Activated effector memory CD4-positive, alpha-beta T cell treated with Interleukin-2 at 50 U/mL for 16 hours (primary cell): ENCODE results near the gene SEMA3G.

ENCODE experiments used
- DNase-seq: peaks from one replicate; pipeline ENCODE4 v3.0.0-alpha.2; 2020

Gene SEMA3G

DNA sequence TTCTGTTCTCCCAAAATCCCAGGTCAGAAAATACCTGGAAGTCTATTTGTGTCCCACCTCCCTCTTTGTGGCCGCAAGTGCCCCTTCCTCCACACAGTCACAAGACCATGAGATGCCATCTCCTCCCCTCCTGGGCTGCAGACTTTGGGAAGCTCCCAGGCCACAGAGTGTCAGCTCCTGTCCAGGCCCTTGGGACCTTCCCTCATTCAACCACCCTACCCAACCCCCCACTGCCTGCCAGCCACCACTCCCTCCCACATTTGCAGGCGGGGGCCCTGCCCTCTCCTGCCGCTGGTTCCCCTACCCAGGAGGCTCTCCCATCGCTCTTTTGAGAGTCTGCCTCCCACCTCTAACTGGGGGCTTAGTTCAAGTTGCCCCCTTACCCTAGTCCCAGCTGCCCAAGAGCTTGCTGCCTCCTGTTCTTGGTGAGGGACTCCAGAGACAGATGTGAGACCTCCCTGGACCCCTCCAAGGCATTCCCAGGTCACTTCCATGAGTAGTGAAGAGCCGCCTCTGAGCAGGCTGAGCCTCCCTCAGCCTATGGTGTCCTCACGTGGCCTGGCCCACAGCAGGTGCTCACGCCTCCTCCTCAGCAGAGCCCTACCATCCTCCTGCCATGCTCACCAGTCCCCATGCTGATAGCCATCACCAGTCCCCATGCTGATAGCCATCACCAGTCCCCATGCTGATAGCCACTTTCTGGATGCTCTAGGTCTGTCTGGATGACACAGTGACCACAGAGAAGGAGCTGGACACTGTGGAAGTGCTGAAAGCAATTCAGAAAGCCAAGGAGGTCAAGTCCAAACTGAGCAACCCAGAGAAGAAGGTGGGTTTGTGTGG, 34.4 kb upstream of the SEMA3G start:
- DNase-seq = no peak

- DNase-seq = no peak
Observed at GRCh38 chr3:52477796-52478095, 32.8 kb upstream of the SEMA3G start.

GRCh38 chr3:52477076-52477795, 32.3 kb upstream of the SEMA3G start:
- no peak for DNase-seq

- DNase-seq = no peak
Observed at GRCh38 chr3:52473026-52473425, 28.1 kb upstream of the SEMA3G start.

DNA sequence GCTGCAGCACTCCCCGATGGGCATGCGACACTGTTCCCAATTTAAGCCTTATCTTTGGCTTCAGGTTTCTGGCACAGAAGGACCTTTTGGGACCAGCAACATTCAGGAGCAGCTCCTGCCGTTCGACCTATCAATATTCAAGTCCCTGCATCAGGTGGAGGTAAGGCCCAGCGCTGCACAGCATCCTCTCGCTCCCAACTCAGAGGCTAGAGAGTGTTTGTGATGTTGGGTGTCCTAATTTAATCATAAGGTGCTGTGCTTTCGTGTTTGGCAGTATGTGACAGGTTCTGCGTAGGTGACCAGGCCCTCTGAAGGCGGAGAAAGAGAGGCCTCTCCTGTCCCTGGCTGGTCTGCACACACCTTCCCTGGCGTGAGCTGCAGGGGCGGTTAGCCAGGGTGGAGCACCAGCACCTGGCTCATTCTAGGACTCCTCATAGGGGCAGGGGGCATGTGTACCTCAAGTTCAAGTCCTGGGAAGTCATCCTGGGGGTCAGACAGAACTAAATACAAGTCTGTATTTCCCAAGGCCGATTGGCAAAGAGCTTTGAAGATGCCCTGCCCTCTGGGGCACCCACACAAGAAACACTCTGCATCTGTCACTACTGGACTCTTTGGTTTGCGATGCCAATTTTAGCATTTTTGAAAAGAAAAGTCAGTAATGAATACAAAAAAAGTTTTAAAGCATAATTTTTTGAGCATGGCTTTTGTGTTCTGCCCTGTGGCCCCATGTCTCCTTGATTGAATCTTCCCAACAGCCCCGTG, 27.5 kb upstream of the SEMA3G start:
- DNase-seq = no peak

DNA sequence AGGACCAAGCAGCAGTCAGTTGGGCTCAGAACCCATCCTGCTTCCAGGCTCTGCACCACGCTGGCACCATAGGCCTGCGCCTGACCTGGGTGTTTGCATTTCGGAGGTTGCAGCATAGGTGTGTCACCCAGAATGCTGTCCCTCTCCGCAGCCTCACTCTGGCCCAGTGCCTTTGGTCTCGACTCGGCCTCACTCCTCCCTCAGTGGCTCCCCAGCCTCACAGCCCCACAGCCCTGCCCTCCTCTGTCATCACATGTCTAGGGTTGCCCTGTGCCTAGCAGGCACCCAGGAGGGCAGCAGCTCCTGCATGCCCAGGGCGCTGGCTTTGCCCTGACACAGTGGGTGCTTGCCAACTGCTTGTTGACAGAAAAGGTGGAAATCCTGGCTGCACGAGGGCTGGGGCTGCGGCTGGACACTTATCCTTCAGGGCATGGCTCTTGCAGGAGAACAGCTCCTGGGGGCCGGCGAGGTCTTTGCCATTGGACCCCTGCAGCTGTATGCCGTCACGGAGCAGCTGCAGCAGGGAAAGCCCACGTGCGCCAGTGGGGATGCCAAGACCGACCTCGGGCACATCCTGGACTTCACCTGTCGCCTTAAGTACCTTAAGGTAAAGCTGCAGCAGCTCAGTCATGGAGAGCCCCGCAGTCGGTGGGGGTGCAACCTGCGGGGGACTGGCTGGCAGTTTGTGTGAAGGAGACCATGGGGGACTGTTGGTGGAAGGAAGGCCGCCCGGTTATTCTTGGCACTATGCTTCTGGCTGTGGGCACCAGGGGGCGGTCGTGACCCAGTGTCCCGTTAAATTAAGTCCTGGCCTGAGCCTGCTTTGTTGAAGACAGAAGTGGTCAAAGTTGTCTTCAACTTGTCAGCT, 26.7 kb upstream of the SEMA3G start:
- DNase-seq = no peak

DNA sequence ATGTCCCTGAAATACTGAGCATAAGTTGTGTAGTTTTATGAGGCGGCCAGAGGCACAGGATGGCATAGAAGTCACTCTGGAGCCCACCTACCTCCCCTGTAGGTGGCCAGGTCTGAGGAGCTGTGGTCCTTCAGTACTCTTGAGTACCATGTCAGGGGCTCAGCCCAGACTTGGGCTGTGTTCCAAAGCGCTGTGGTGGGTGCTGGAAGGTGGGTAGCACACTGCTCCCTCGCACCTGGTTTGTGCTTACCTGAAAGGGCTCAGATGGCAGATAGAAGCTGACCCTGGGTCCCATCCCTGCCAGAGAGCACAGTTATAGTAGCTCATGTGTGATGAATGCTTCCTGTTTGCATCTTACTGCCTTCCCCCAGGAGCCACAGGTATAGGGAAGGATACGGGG, 26.0 kb upstream of the SEMA3G start:
- no peak for DNase-seq

- DNase-seq = no peak
Observed at GRCh38 chr3:52469001-52469400, 24.1 kb upstream of the SEMA3G start.

DNA sequence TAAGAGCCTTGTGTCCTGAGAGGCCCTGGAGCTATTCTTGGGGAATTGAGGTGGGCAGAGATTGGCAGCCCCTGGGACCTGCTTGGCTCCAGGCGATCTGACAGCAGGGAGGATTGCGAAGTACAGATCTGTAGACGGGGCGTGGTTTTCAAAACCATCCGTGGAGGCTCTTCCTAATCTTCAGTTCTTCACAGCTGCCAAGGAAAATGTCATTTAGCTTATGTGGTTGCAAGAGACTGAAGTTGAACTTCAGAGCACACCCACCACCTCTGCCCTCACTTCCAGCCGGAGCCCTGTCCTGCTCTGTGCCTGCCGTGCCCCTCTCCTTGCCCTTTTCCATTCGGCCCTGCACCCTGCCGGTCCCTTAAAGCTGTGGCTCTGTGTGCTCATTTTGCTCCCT, 23.4 kb upstream of the SEMA3G start:
- DNase-seq = no peak

- no peak for DNase-seq
Observed at GRCh38 chr3:52463416-52463815, 18.5 kb upstream of the SEMA3G start.

DNA sequence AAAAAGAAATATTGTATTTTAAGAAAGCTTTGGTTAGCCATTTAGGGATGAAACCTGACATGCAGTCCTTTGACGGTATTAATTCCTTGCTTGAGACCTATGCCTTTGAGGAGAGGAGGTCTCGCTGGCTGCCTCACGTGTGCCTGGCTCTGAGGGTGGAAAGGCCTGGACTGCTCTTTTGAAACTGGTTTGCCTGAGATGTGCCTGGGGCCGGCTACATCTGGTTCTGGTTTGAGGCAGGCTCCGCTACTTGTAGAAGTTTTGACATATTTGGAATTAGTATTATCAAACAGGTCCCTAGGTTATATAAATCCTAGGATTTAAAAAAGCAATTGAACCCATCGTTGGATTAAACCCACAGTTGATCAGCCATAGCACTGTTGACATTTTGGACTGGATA, 17.0 kb upstream of the SEMA3G start:
- no peak for DNase-seq

DNA sequence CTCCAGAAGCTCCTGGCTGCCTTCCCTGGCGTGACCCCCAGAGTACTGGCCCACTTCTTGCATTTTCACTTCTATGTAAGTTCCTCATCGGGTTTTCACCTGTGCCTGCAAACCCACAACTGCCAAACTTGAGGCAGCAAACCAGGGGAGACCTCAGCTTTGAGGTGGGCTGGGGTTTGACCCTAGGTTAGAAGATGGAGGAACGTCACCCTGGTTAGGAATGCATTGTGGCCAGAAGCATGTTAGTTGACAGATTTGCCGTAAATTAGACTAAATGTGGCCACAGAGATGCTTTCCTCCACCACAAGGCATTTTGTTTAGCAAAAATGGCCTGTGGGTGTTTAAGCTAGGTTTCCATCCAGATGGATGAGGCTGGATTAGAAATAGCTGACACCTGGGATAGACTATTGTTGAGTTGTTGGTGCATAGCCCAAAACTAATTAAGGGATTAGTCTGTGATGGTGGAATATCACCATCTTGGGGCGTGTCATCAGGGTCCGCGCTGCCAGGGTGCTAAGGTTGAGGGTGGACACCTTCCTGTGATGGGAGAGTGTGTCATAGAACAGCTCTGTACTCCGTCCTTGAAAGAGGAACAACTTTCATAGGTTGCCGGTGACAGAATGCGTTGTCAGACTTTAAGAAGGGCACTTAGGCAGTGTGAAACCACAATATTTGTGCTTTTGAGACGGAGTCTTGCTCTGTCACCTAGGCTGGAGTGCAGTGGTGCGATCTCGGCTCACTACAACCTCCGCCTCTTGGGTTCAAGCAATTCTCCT, 14.1 kb upstream of the SEMA3G start:
- no peak for DNase-seq

GRCh38 chr3:52458031-52458760, 13.3 kb upstream of the SEMA3G start:
- DNase-seq = no peak

GRCh38 chr3:52456800-52457183, 11.9 kb upstream of the SEMA3G start:
- DNase-seq = no peak

DNA sequence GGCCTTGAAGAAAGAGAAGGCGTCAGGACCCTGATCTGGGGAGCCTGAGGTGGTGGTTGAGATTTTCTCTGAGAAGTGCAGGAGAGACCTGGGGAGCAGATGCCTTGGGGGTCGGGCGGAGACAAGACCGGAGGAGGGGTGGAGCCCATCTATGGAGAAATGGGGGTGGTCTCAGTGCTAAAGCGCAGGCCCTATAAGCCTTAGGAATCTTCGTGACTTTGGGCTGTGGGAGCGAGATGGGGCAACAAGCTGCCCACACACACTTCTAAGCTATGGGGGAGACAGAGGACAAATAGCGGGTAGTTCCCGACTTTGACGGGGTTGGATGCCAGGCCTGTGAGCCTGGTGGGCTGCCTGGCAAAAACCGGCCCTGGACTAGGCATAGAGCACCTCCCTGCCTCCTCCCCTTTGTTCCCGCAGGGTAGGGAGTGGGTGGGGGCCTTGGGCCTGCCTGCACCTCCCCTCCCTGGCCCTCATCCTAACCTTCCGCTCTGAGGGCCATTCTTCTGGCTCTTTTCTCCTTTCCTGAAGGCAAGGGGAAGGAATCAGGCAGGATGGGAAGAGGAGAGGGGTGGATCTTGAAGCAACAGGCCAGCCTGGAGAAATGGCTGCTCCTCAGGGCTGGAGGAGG, 11.4 kb upstream of the SEMA3G start:
- no peak for DNase-seq

- DNase-seq = peak; percentile 96
Observed at GRCh38 chr3:52455283-52456168, 10.6 kb upstream of the SEMA3G start, which contains the start of gene NISCH. Gene NISCH, plus strand, starts transcription at chr3:52455604. Its CDS starts 38 bp downstream, at chr3:52455642.

GRCh38 chr3:52454938-52455282, 10.0 kb upstream of the SEMA3G start:
- no peak for DNase-seq

GRCh38 chr3:52454250-52454937, 9.5 kb upstream of the SEMA3G start:
- DNase-seq = no peak
